ENCODE results near the gene MINDY1.

Gene MINDY1

DNA sequence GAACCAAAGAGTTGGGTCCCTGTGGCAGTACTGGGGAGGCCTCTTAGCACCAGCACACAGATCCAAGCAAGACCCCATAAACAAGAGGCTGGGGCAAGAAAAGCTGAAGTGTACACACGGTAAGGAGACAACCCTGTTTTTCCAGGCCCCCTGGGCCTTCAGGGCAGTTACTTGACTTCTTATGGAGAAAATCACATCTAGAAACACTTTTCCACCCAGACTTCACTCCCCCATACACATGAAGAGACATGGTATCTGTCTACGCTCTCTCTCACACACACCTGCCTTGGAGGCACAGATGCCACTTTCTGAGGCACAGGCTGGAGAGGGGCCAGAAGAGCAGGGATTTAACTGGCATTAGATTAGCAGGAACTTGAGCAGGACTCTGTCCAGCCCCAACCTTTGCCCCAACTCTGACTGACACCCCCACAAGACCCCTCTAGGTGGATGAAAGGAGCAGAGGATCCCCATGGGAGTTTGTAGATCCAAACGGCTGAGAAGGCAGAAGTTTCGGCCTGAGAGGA lies 34.2 kb downstream of the MINDY1 start:
- Histone ChIP-seq H3K4me2 (ENCODE audit: low read depth, low read length) (peak overlapping the region; percentile 86), H3K9me3 (replicated peaks; ENCODE audit: insufficient read depth, low read length) (no peaks in the 10 kb centered on the region), H4K20me1 (ENCODE audit: insufficient read depth, low read length) (0 out of 2 replicates have a peak, but pooled peaks cover 6% of the 10 kb centered on the region), H3F3A (ENCODE audit: insufficient read depth, low read length) (peaks cover 14% of the 10 kb centered on the region; the same call in 1 of the 2 replicates), H3K4me1 (ENCODE audit: low read length) (peaks cover 26% of the 10 kb centered on the region), H2AFZ (ENCODE audit: low read length) (no peak overlapping the region), H3K27ac (ENCODE audit: low read length) (no peak overlapping the region), H3K9ac (ENCODE audit: low read length) (peak overlapping the region; percentile 86; the same call in 1 of the 2 replicates), H3K79me2 (ENCODE audit: low read length) (peaks cover 65% of the 10 kb centered on the region), H3K9me2 (replicated peaks; ENCODE audit: insufficient read depth, low read length) (no peaks in the 10 kb centered on the region), H3K27me3 (replicated peaks; ENCODE audit: insufficient read depth, low read length) (no peaks in the 10 kb centered on the region), H3K4me3 (ENCODE audit: low read length) (peak overlapping the region; percentile 91; the same call in 1 of the 2 replicates), H3K36me3 (replicated peaks; ENCODE audit: insufficient read depth, low read length) (peaks cover 6% of the 10 kb centered on the region; the same call in 1 of the 2 replicates)
- TF ChIP-seq, protein P1, sequence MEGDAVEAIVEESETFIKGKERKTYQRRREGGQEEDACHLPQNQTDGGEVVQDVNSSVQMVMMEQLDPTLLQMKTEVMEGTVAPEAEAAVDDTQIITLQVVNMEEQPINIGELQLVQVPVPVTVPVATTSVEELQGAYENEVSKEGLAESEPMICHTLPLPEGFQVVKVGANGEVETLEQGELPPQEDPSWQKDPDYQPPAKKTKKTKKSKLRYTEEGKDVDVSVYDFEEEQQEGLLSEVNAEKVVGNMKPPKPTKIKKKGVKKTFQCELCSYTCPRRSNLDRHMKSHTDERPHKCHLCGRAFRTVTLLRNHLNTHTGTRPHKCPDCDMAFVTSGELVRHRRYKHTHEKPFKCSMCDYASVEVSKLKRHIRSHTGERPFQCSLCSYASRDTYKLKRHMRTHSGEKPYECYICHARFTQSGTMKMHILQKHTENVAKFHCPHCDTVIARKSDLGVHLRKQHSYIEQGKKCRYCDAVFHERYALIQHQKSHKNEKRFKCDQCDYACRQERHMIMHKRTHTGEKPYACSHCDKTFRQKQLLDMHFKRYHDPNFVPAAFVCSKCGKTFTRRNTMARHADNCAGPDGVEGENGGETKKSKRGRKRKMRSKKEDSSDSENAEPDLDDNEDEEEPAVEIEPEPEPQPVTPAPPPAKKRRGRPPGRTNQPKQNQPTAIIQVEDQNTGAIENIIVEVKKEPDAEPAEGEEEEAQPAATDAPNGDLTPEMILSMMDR (IDR thresholded peaks at IDR 0.05; ENCODE audit: low read length): no peak
- TF ChIP-seq EZH2phosphoT487 (IDR thresholded peaks at IDR 0.05; ENCODE audit: low read length): no peak
- no peak for TF ChIP-seq EZH2 (optimal IDR thresholded peaks at IDR 0.05; ENCODE audit: low read depth, low read length)
- no peak for DNase-seq

DNA sequence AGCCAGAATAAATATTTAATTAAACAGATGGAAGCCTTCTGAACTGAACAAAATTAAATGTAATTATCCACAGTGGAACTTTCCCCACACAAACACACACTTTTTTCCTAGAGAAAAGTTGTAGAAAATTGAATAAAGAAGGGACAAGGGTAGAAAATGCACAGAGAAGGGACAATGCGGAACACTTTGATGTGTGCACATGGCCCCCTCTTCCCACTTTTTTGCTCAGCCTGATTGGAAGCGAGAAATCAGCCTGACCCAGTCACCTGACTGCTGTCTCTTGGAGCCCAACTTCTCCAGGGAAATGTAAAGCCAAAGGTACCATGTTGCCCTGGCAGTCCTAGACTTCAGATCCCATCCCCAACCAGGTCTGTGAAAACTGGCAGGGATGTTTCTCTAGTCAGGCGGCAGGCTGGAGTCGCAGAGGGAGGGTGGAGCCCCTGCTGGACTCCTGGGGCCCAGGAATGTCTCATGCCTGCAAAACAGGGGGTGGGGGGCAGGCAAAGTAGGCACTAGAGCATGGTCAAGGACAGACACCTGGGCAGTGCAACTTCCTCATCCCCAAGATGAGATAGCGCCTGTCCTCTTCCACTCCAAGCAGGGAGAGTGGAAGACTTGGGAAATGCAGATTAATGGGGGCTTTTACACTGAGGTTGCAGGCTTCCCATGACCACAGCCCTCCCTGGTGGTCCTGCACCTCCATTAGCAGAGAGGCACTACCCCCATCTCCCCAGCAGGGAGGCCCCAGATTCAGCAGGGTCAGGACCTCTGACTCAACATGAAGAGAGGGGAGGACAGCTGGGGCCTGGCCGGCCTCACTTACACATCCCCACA lies 34.9 kb downstream of the MINDY1 start:
- Histone ChIP-seq H3K4me3 (ENCODE audit: low read length) (no peak overlapping the region), H3K4me1 (ENCODE audit: low read length) (peaks cover 19% of the 10 kb centered on the region), H3K36me3 (replicated peaks; ENCODE audit: insufficient read depth, low read length) (peaks cover 13% of the 10 kb centered on the region), H3K79me2 (ENCODE audit: low read length) (peaks cover 70% of the 10 kb centered on the region), H3K27ac (ENCODE audit: low read length) (no peak overlapping the region), H4K20me1 (ENCODE audit: insufficient read depth, low read length) (0 out of 2 replicates have a peak, but pooled peaks cover 6% of the 10 kb centered on the region), H3F3A (ENCODE audit: insufficient read depth, low read length) (peaks cover 9% of the 10 kb centered on the region; the same call in 1 of the 2 replicates), H3K9me3 (replicated peaks; ENCODE audit: insufficient read depth, low read length) (no peaks in the 10 kb centered on the region), H3K9me2 (replicated peaks; ENCODE audit: insufficient read depth, low read length) (no peaks in the 10 kb centered on the region), H3K4me2 (ENCODE audit: low read depth, low read length) (peak overlapping the region; percentile 86; the same call in 1 of the 2 replicates), H2AFZ (ENCODE audit: low read length) (no peak overlapping the region), H3K27me3 (replicated peaks; ENCODE audit: insufficient read depth, low read length) (no peaks in the 10 kb centered on the region), H3K9ac (ENCODE audit: low read length) (no peak overlapping the region)
- TF ChIP-seq, protein P1 (IDR thresholded peaks at IDR 0.05; ENCODE audit: low read length): peak; percentile 16; the same call in 1 of the 2 replicates
- no peak for TF ChIP-seq EZH2 (optimal IDR thresholded peaks at IDR 0.05; ENCODE audit: low read depth, low read length)
- no peak for TF ChIP-seq EZH2phosphoT487 (IDR thresholded peaks at IDR 0.05; ENCODE audit: low read length)
- no peak for DNase-seq

DNA sequence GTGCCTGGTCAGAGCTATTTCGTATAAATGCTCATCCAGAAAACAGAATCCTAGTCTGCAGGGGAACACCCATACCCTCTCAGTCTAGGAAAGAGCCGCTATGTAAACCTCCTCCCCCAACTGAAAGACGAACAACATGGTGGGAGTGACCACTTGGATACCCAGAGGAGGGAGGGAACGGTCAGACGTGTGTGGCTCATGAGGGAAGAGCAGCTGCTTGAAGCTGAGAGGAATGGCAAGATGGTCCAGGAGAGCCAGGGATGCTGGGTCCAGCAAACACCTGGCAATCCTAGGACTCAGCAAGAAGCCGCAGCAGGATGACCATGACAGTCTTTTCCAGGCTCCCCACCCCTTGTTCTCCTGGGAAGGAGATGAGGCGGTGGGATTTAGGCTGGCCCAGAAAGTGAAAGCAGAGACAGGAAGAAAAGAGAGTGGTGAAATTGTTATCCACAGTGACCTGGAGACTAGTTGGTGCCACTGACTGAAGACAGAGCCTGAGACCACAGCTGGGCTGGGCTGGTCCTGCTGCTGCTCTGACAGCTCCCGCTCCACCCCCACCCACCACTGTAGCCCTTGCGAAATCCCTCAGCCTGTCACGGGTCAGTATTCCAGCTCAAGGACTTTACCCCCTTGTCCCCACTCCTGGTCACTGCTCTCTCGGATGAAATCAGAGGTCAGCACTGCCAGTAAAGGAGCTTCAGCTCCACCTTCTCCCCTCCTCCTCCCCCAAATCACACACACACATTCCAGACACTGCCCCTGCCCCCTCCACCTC lies 35.7 kb downstream of the MINDY1 start:
- TF ChIP-seq EZH2phosphoT487 (IDR thresholded peaks at IDR 0.05; ENCODE audit: low read length) (no peak), EZH2 (optimal IDR thresholded peaks at IDR 0.05; ENCODE audit: low read depth, low read length) (no peak)
- TF ChIP-seq, protein P1 (IDR thresholded peaks at IDR 0.05; ENCODE audit: low read length): no peak
- H2AFZ ChIP-seq (ENCODE audit: low read length): no peak overlapping the region
- no peak for DNase-seq
- peaks cover 70% of the 10 kb centered on the region for H3K79me2 ChIP-seq (ENCODE audit: low read length)
- H3K27ac ChIP-seq (ENCODE audit: low read length): no peak overlapping the region
- H3K9me2 ChIP-seq (replicated peaks; ENCODE audit: insufficient read depth, low read length): no peaks in the 10 kb centered on the region
- H3K4me2 ChIP-seq (ENCODE audit: low read depth, low read length): no peak overlapping the region
- H3F3A ChIP-seq (ENCODE audit: insufficient read depth, low read length): peaks cover 3% of the 10 kb centered on the region; the same call in 1 of the 2 replicates
- H3K4me1 ChIP-seq (ENCODE audit: low read length): peaks cover 18% of the 10 kb centered on the region
- 0 out of 2 replicates have a peak, but pooled peaks cover 6% of the 10 kb centered on the region for H4K20me1 ChIP-seq (ENCODE audit: insufficient read depth, low read length)
- no peaks in the 10 kb centered on the region for H3K9me3 ChIP-seq (replicated peaks; ENCODE audit: insufficient read depth, low read length)
- H3K4me3 ChIP-seq (ENCODE audit: low read length): no peak overlapping the region
- H3K36me3 ChIP-seq (replicated peaks; ENCODE audit: insufficient read depth, low read length): peaks cover 20% of the 10 kb centered on the region
- H3K9ac ChIP-seq (ENCODE audit: low read length): no peak overlapping the region
- H3K27me3 ChIP-seq (replicated peaks; ENCODE audit: insufficient read depth, low read length): no peaks in the 10 kb centered on the region

All from MM.1S (cell line).